IPS-20b (cell line): ENCODE data around the gene TCF21.
"Not testable (repeated sequence)": the region's sequence is repeated elsewhere in the genome, so short reads cannot be mapped to it uniquely, and the experiment has no call there.

Experiments used
- H3K27ac ChIP-seq: one replicate; pipeline ENCODE4 v1.5.1; 2013; ENCODE audit warnings: low read length
- H3K27me3 ChIP-seq: 2 replicates; pipeline ENCODE4 v1.6.1; 2013; ENCODE audit warnings: mild to moderate bottlenecking, low read length, inconsistent platforms; ENCODE audit not compliant: insufficient read depth
- H3K36me3 ChIP-seq: 2 replicates; pipeline ENCODE4 v1.6.1; 2013; ENCODE audit warnings: low read depth, mild to moderate bottlenecking, inconsistent platforms, low read length, moderate library complexity; ENCODE audit not compliant: insufficient read depth
- H3K4me1 ChIP-seq: 2 replicates; pipeline ENCODE4 v1.6.1; 2013; ENCODE audit warnings: mild to moderate bottlenecking, control low read depth, inconsistent platforms, low read length, moderate library complexity; ENCODE audit not compliant: insufficient read depth
- H3K4me3 ChIP-seq: 2 replicates; pipeline ENCODE4 v1.5.1; 2013; ENCODE audit warnings: mild to moderate bottlenecking, low read length, inconsistent platforms
- H3K9ac ChIP-seq: 2 replicates; pipeline ENCODE4 v1.6.1; 2013; ENCODE audit warnings: low read depth, mild to moderate bottlenecking, inconsistent platforms, low read length, moderate library complexity
- H3K9me3 ChIP-seq: 2 replicates; pipeline ENCODE4 v1.6.1; 2013; ENCODE audit warnings: mild to moderate bottlenecking, low read depth, low read length, inconsistent platforms; ENCODE audit not compliant: insufficient read depth

The TCF21 gene

DNA sequence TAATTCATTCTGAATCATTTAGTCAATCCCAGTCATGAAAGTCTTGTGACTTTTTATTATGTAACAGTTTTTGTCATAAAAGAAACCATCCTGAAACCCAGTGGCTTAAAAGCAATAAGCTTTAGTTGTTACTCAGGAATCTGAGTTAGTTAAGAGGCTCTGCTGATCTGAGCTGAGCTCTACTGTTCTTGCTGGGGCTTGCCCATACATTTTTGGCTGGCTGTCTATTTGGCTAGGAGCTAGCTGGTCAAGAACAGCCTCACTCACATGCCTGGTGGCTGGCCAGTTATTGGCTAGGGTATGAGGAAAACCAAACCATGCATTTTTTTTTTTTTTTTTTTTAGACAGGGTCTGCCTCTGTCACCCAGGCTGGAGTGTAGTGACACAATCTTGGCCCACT, 10.6 kb downstream of the TCF21 start:
- H3K4me3 ChIP-seq, result no peak overlapping the region
- H3K4me1 ChIP-seq, result no peaks in the 10 kb centered on the region; the same call in 1 of the 2 replicates
- peaks cover 46% of the 10 kb centered on the region for H3K27me3 ChIP-seq
- H3K36me3 ChIP-seq, result no peaks in the 10 kb centered on the region
- no peak overlapping the region for H3K27ac ChIP-seq
- H3K9ac ChIP-seq, result no peak overlapping the region
- H3K9me3 ChIP-seq, result no peaks in the 10 kb centered on the region

DNA sequence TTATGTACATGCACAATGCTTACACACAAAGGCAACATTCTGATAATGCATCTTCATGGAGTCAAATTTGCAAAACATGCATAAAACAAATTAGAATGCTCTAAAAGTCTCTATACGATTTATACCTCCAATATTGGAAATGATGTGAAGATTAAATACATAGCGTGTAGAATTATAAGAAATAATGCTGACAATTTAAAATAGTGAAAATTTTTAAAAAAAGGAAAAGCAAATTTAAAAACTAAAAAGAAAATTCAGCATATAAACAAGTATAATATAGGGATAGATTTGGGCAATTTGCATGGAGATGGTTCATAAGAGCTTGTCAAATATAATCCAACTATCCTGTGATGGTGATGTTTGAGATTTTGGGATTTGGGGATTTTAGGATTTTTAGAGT, 14.9 kb downstream of the TCF21 start:
- Histone ChIP-seq H3K9me3 (no peaks in the 10 kb centered on the region), H3K4me1 (no peaks in the 10 kb centered on the region), H3K27me3 (peaks cover 3% of the 10 kb centered on the region), H3K4me3 (no peak overlapping the region), H3K9ac (no peak overlapping the region), H3K36me3 (no peaks in the 10 kb centered on the region), H3K27ac (no peak overlapping the region)

DNA sequence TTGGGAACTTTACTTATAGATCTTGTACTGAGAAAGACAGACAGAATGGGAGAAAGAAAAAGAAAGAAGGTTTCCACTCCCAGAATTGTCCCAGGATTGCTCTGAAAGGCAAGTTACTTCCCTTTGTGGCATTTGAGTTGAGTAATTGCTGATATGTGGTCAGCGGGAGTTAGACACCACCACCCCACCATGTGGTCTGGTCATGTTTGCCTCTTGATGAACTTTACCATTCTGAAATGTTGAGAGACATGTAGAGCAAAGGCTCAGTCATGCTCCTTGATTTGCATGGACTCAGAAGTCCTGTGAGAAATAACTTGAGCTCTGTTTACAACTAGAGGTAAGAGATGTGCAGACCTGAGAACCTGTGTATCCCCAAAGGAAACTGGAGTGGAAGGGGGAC, 17.1 kb downstream of the TCF21 start:
- H3K36me3 ChIP-seq, result no peaks in the 10 kb centered on the region
- H3K27me3 ChIP-seq, result no peaks in the 10 kb centered on the region; the same call in 1 of the 2 replicates

DNA sequence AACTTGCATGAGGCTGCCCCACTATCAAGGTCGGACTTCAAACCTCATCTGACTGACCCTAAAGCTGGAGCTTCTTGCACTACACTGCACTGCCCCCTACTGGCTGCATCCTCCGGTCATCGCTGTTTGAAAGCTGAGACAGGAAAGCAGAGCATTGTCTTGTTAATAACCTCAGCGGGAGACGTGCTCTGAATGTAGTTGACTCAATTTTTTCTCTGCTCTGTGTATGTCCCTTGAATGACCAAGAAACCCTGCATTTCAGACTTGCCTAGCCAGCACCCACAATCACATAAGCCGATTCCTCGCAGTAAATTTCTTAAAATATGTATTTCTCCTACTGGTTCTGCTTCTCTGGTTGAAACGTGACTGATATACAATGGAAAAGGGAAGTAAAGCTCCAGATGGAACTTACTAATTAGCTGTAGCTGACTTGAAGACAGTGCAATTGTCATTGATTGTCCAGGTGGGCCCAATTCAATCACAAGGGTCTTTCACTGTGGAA, 27.8 kb downstream of the TCF21 start:
- no peaks in the 10 kb centered on the region for H3K36me3 ChIP-seq
- peak overlapping the region; percentile 52; the same call in 1 of the 2 replicates for H3K4me3 ChIP-seq
- H3K9ac ChIP-seq, result peak overlapping the region; percentile 52; the same call in 1 of the 2 replicates
- H3K27ac ChIP-seq, result peak overlapping the region; percentile 66
- H3K27me3 ChIP-seq, result no peaks in the 10 kb centered on the region
- peaks cover 9% of the 10 kb centered on the region for H3K4me1 ChIP-seq
- peaks cover 11% of the 10 kb centered on the region; the same call in 1 of the 2 replicates for H3K9me3 ChIP-seq

More for the DNA sequence above, 17.1 kb downstream of the TCF21 start:
- Histone ChIP-seq H3K4me1 (no peaks in the 10 kb centered on the region), H3K27ac (no peak overlapping the region), H3K9me3 (no peaks in the 10 kb centered on the region), H3K9ac (no peak overlapping the region), H3K4me3 (no peak overlapping the region)

DNA sequence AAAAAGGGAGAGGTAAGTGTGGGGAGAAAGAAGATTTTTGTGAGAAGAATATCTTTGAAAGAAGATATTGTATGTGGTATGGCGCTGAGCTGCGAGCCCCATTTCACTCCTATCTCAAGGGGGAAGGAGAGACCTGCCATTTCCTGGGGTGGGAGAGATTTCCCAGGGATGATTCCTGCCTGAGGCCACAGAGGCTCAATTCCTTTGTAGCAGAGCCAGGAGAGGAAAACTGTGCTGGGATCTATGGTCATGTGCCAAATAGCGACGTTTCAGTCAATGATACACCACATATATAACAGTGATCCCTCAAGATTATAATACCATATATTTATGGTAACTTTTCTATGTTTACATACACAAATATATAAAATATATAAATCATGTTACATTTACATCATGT, 28.9 kb downstream of the TCF21 start:
- Histone ChIP-seq H3K9me3 (peaks cover 11% of the 10 kb centered on the region; the same call in 1 of the 2 replicates), H3K36me3 (no peaks in the 10 kb centered on the region), H3K9ac (no peak overlapping the region), H3K27me3 (no peaks in the 10 kb centered on the region), H3K4me3 (no peak overlapping the region), H3K4me1 (peaks cover 9% of the 10 kb centered on the region), H3K27ac (no peak overlapping the region)

DNA sequence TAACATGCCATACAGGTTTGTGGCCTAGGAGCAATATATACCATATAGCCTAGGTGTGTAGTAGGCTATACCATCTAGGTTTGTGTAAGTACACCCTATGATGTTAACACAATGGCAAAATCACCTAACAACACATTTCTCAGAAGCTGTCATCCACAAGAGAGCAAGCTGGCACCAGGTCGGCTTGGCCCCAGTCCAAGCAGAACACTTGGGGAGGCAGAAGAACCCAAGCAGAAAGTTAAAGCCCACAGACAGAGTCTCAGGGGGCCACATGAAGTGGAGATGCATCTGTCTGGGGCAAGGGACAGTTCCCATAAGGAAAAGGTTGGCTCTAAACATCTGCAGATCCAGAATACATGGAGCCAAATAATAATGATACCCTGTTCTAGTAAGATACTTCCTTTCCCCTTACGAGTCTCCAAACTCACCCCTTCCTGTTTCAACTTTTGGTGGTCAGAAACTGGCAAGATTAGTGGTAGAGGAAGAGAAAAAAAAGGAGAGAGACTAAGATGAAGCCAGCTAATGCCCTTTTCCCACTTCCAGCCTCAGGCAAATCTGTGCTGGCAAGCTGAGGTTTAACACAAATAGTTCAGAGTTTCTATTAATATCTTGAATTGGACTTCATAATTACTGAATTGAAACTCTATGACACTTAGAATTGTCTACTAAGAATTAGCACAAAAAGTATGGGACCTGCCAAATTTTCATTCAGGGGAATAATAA, 29.5 kb downstream of the TCF21 start:
- Histone ChIP-seq H3K4me1 (peaks cover 9% of the 10 kb centered on the region), H3K36me3 (no peaks in the 10 kb centered on the region), H3K4me3 (no peak overlapping the region), H3K27me3 (no peaks in the 10 kb centered on the region), H3K9ac (no peak overlapping the region), H3K27ac (no peak overlapping the region), H3K9me3 (peaks cover 10% of the 10 kb centered on the region; the same call in 1 of the 2 replicates)

DNA sequence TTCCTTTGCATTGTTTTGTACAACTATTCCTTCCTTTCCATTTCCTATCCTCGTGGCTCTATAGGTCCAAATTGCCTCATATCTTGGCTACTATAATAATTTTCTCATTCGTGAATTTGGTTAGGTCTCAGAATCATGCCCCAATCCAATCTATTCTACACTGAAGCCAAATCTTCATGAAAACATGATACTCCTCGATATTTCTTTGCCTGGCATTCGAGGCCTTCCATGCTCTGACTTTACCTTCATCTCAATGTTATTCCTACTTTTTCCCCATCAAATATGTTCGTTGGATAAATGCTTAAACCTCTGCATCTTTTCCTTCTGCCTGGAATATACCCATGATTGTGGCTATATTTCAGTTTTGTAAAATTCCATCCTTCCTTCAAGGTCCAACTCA, 30.4 kb downstream of the TCF21 start:
- H3K9ac ChIP-seq, result no peak overlapping the region
- no peaks in the 10 kb centered on the region for H3K36me3 ChIP-seq
- H3K4me1 ChIP-seq, result peaks cover 9% of the 10 kb centered on the region
- no peaks in the 10 kb centered on the region for H3K9me3 ChIP-seq
- no peak overlapping the region for H3K4me3 ChIP-seq
- H3K27me3 ChIP-seq, result no peaks in the 10 kb centered on the region
- no peak overlapping the region for H3K27ac ChIP-seq

DNA sequence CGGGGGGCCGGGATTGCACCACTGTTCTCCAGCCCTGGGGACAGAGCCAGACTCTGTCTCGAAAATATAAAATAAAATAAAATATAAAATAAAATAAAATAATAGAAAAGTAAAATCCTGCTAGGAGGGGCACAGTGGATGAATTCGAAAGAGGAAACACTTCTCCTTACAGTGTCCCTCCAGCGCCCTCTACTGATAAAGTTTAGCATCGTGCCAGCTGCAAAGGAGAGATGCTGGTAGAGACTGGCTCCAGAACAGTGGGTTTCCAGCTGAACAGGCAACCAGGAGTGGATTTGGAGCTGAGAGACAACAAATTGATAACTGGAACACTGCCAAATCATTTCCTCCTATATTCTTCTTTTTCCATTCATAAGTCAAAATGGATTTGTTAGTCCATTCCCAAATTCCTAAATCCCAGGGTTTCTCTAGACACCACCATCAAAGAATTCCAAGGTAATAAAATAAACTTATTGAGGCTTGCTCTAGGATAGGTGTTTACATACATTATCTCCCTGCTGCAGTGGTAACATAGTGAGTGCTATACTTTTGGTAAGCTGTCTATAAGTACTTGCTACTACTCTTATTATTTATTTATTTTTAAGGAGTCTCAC, 32.4 kb downstream of the TCF21 start:
- no peak overlapping the region for H3K9ac ChIP-seq
- H3K36me3 ChIP-seq, result no peaks in the 10 kb centered on the region
- peaks cover 9% of the 10 kb centered on the region for H3K4me1 ChIP-seq
- H3K27ac ChIP-seq, result no peak overlapping the region
- no peaks in the 10 kb centered on the region for H3K9me3 ChIP-seq
- no peak overlapping the region for H3K4me3 ChIP-seq
- H3K27me3 ChIP-seq, result no peaks in the 10 kb centered on the region

DNA sequence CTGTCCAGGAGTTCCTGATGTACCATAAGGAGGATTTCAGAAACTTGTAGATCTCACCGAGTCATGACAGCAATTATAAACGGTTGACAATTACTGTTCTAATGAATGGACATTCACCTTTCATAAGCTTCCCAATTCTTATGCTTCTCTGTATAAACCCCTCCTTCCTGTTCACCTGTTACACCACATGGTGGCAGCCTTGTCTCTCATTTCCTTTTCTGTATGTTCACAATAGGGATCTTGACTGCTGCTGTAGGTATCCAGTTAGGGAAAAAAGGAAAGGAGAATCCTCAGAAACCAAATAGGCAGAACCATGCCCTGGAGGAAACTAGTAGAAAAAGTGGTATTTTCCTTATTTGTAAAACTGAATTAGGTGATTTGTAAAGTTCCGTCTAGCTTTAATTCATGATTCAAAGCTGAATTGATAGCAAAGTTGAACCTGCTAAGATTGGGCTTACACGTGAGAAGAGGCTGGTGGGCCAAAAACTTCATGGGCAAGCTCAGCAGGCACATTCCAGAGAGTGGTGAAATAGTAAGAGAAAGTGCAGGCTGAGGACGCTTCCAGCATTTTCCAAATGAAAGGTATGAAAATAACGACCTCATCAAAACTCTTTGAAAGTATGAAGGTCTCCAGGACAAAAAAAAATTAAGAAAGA, 35.2 kb downstream of the TCF21 start:
- H3K9me3 ChIP-seq, result no peaks in the 10 kb centered on the region
- no peaks in the 10 kb centered on the region for H3K27me3 ChIP-seq
- no peak overlapping the region; the same call in 1 of the 2 replicates for H3K9ac ChIP-seq
- no peak overlapping the region for H3K27ac ChIP-seq
- peak overlapping the region; percentile 25; the same call in 1 of the 2 replicates for H3K4me3 ChIP-seq
- no peaks in the 10 kb centered on the region; the same call in 1 of the 2 replicates for H3K4me1 ChIP-seq
- H3K36me3 ChIP-seq, result no peaks in the 10 kb centered on the region

DNA sequence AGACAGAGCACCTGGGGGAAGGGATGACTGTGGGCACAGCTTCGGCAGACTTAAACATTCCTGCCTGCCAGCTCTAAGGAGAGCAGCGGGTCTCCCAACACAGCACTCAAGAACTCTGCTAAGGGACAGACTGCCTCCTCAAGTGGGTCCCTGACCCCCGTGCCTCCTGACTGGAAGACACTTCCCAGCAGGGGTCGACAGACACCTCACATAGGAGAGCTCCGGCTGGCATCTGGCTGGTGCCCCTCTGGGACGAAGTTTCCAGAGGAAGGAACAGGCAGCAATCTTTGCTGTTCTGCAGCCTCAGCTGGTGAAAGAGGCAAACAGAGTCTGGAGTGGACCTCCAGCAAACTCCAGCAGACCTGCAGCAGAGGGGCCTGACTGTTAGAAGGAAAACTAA, 42.3 kb downstream of the TCF21 start:
- not testable (repeated sequence) for H3K4me1 ChIP-seq, H3K27ac ChIP-seq, H3K9me3 ChIP-seq, H3K9ac ChIP-seq, H3K27me3 ChIP-seq, H3K36me3 ChIP-seq, H3K4me3 ChIP-seq

DNA sequence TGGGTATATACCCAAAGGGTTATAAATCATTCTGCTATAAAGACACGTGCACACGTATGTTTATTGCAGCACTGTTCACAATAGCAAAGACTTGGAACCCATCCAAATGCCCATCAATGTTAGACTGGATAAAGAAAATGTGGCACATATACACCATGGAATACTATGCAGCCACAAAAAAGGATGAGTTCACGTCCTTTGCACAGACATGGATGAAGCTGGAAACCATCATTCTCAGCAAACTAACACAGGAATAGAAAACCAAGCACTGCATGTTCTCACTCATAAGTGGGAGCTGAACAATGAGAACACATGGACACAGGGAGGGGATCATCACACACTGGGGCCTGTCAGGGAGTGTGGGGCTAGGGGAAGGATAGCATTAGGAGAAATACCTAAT, 47.4 kb downstream of the TCF21 start:
- not testable (repeated sequence) for H3K36me3 ChIP-seq, H3K27ac ChIP-seq, H3K9ac ChIP-seq, H3K4me1 ChIP-seq, H3K4me3 ChIP-seq, H3K27me3 ChIP-seq, H3K9me3 ChIP-seq
